AG20443 (cell line): Measurements from ENCODE around the gene NRP1.
"Not testable (repeated sequence)": the region's sequence is repeated elsewhere in the genome, so short reads cannot be mapped to it uniquely, and the experiment has no call there.

Source experiments
- DNase-seq: peaks from one replicate; pipeline ENCODE4 v3.0.0; 2012; ENCODE audit warnings: low spot score, mixed read lengths

Gene NRP1

DNA sequence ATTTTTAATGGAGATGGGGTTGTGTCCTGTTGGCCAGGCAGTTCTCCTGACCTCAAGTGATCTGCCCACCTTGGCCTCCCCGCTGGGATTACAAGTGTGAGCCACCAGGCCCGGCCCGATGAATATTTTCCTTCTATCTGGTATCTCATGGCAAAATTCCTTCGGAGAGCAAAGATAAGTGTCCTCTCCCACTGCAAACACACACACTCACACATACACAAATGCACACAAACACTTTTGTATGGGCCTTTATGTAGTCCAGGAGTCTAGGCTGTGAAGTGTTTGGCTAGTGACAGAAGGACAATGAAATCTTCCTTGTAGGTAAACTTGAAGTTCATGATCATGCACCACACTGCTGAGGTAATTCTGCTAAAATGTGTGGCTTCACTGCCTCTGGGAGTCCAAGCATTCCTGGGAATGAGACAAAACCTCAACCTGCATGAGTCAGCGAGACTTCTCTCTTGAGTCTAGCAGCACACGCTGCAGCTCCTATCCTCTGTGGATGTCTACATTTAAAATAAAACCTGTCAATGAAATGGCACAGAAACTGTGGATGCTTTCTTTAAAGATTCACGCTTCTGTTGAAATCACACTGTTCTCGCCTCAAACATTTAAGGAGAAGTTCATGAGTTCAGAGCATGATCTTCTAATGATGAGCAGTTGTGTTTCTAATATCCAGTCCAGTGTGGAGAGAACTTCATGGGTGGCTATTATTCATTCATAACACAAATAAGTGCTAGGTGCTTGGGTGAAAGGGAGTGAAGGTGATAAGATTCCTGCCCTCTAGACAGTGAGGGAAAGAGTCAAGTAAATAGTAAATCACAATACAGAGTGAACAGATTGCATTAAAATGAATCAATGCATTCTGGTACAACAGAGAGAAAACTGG, 96.5 kb downstream of the NRP1 start:
- peak; percentile 88 for DNase-seq

DNA sequence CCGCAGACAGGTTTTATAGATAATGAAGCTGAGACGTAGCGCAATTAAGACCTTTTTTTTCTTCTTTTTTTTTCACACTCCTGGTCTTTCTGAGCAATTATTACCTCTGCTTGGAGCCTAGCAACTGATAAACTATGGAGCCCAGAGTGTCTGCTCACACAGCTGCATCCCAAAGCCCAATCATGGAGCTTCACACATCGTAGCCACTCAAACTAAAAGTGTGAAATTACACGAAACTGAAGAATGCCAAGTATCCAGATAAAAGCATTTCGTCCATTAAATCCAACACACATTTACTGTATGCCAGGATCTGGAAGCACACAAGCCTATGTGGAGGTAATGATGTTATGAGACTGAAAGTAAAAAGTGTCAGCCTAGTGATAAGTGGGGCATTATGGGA, 97.6 kb downstream of the NRP1 start:
- DNase-seq, result no peak

- DNase-seq, result no peak
These were observed 98.5 kb downstream of the NRP1 start for GRCh38 chr10:33235951-33236350.

GRCh38 chr10:33235251-33235884, 99.1 kb downstream of the NRP1 start:
- DNase-seq, result no peak

DNA sequence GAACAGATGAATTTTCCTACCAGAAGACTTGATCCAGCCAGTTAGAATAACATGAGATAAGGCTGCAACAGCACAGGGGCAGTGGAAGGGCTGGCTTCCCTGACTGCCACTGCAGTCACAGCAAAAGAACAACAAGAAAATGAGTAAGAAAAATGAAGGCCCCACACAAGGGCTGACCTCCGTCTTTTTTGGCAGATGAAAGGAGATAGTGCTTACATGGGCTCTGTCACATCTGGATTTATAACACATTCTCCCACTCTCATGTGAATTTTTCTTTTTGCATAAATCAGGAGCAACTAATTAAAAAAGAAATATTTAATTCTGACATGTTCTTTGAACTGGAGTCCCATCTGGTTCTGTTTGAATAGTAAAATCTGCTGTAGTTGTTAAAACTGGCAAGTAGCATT, 99.6 kb downstream of the NRP1 start:
- DNase-seq, result peak; percentile 41

- no peak for DNase-seq
These were observed 100.8 kb downstream of the NRP1 start for GRCh38 chr10:33233635-33234034.

DNA sequence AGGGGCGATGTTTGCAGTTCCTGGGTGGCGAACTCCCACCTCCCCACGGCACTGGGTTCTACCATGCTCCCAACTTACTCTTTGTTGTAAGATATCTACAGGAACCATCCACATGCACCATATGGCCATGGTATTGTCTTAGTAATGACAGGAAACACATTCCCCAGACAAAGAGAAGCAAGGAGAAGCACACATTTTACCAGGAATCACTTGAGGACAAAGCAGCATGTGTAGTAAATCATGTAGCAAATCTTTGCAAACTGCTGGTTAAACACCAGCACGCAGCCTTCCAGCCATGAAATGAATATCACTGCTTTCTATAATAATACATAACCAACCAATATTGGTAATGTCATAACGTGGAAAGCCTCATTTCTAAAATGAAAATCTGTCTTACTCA, 101.2 kb downstream of the NRP1 start:
- DNase-seq, result no peak

GRCh38 chr10:33231621-33232350, 102.7 kb downstream of the NRP1 start:
- DNase-seq, result no peak

GRCh38 chr10:33229949-33230267, 104.6 kb downstream of the NRP1 start:
- DNase-seq, result no peak

DNA sequence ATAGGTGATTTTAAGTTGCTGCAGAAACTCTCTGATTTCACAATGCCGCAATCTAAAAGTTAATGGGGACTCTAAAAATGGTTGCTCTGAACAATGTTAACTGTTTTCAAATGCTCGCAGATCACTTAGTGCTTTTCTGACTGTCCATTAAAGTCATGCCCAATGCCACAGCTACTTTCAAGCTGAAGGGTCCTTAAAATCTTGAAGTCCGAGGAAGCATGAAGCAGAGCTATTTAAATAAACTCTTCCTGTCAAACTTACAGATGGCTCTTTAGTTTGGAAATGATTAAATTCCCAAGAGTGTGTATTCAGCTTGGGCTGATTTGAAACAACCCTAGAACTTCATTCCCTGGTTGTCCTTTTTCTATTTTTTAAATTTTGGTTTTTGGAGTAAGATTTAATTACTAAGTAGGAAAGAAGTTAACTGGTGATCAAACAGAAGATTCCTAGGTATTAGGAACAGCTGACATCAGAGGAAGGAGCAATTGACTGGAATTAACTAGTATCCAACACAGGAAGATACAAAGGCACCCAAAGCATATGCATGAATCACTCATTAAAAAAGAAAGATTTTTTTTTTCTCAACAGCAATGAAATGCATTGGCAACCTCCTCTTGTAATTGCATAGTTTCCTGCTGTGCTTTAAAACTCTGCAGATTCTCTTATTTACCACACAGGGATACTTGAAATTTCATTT, 105.1 kb downstream of the NRP1 start:
- no peak for DNase-seq

- DNase-seq, result no peak
These were observed 106.0 kb downstream of the NRP1 start for GRCh38 chr10:33228426-33228825.

- peak; percentile 18 for DNase-seq
These were observed 107.0 kb downstream of the NRP1 start for GRCh38 chr10:33227489-33227888.

DNA sequence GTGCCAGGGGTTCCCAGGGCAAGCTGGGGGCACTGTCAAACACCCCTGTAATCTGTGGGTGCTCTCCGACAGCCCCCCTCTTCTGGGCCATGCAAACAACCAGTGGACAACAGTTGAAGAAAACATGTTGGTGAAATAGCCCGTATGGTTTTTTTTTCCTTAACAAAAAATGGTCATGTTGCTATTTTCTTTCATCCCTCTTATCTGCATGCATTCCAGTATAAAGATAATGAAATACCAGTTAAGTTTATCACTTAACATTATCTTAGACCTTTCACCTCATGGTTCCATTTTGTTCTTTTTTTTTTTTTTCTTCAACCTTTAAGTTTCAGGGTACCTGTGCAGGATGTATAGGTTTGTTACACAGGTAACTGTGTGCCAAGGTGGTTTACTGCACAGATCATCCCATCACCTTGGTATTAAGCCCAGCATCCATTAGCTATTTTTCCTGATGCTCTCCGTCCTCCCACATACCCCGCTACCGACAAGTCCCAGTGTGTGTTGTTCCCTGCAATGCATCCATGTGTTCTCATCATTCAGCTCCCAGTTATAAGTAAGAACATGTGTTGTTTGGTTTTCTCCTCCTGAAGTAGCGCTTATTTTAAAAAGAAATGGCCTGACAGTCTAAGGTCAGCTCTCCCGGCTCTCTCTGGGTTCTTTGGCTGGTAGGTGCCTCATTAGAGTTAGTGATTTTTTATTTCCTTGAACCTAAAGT, 110.1 kb downstream of the NRP1 start:
- no peak for DNase-seq

- DNase-seq, result no peak
These were observed 111.0 kb downstream of the NRP1 start for GRCh38 chr10:33223326-33224000.

GRCh38 chr10:33222304-33222703, 112.2 kb downstream of the NRP1 start:
- DNase-seq, result not testable (repeated sequence)

DNA sequence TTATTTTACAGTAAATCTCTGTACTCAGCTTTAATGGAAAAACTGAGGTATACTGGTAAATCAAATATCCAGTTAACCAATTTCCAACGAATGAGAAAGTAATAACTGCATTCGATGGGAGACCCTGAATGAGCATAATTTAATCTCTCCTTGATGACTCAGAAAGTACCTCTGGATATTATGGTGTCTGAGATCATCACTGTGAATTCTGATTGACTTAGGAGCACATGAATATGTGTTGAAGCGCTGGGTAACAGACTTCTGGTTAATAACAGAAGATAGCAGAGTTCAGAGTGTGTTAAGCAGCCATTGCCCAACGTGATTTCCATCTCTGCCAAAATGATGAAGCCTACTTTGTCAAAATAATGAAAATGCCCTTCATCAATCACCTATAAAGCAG, 116.6 kb downstream of the NRP1 start:
- DNase-seq, result no peak

- DNase-seq, result peak; percentile 27
These were observed 117.6 kb downstream of the NRP1 start for GRCh38 chr10:33216661-33217427.

GRCh38 chr10:33215635-33216034, 118.8 kb downstream of the NRP1 start:
- DNase-seq, result no peak

GRCh38 chr10:33215154-33215553, 119.3 kb downstream of the NRP1 start:
- peak; percentile 54 for DNase-seq

DNA sequence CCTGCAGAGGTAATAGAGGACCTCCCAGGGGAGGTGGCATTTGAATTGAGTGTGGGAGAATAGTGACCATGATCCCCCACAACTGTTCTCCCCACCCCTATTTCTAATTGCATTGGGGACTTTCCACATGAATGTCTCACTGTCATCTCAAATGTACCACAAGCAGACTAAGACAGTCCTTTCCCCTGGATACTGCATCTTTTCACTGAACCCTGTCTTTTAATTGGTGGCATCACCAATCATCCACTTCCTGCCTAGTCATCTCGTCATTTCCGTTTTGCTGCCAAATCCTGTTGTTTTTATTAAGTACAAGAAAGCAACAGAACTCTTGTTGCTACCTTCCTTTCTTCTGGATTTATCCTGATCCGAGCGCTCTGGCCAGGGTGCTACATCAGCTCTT, 120.3 kb downstream of the NRP1 start:
- DNase-seq, result no peak
